ENCODE data around the gene LAMA5. TPM values are rescaled to one million over a fixed set of nuclear protein-coding genes. Genes with fewer than 3 reads are reported as not detected.

LAMA5 gene
- total RNA-seq, 2 donors from 2014 or later: 315 to 369 TPM

DNA sequence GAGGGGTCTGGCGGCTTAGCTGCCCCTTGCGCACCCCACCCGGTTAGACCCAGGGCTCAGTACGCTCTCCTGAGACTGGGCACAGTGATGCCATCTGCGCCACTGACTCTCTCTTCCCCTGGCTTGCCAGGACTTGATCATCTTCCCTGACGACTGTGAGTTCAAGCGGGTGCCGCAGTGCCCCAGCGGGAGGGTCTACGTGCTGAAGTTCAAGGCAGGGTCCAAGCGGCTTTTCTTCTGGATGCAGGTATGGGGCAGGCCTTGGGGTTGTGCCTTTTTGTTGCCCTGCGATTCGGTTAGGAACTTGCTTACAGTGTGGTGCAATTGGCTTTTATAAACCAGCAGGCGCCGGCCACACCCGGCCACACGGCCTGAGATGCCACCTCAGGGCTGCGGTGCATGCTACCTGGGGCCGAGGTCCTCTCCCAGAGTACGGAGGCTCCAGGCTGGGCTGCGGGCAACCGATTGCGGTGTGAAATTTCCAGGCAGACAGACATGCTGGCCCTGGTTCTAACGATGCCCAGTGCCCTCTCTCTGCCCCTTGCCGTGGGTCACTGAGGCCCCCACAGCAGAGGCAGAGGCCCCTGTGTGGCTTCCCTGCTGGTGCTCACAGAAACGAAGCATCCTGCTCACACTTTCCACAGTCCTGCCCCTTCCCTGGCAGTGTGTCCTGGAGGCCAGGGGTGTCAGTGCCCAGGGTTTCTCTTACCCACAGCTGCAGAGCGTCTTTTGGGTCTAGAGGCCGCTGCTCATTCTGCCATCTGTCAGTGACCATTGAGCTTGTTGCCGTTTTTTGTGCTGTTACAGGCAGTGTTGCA lies 62.6 kb downstream of the LAMA5 start:
- Histone ChIP-seq H3K27ac (ENCODE audit: low read depth, low read length) (no peak overlapping the region), H3K27me3 (ENCODE audit: control insufficient read depth, insufficient read depth, low read length, poor library complexity, severe bottlenecking) (no peaks in the 10 kb centered on the region), H3K4me3 (ENCODE audit: low read length) (peak overlapping the region; percentile 98), H3K9ac (ENCODE audit: extremely low read depth, low read length, poor library complexity, severe bottlenecking) (peak overlapping the region; percentile 84), H3K9me3 (ENCODE audit: control insufficient read depth, low read length) (no peaks in the 10 kb centered on the region), H3K36me3 (ENCODE audit: control insufficient read depth, insufficient read depth, low read length) (peaks cover 46% of the 10 kb centered on the region), H3K4me1 (ENCODE audit: control insufficient read depth, insufficient read depth, low read length) (peaks cover 13% of the 10 kb centered on the region)
- TF ChIP-seq, protein P1, sequence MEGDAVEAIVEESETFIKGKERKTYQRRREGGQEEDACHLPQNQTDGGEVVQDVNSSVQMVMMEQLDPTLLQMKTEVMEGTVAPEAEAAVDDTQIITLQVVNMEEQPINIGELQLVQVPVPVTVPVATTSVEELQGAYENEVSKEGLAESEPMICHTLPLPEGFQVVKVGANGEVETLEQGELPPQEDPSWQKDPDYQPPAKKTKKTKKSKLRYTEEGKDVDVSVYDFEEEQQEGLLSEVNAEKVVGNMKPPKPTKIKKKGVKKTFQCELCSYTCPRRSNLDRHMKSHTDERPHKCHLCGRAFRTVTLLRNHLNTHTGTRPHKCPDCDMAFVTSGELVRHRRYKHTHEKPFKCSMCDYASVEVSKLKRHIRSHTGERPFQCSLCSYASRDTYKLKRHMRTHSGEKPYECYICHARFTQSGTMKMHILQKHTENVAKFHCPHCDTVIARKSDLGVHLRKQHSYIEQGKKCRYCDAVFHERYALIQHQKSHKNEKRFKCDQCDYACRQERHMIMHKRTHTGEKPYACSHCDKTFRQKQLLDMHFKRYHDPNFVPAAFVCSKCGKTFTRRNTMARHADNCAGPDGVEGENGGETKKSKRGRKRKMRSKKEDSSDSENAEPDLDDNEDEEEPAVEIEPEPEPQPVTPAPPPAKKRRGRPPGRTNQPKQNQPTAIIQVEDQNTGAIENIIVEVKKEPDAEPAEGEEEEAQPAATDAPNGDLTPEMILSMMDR (conservative IDR thresholded peaks at IDR 0.05): no peak
- H3K36me3 Mint-ChIP-seq (ENCODE audit: low read depth): peaks cover 36% of the 10 kb centered on the region
- peaks cover 14% of the 10 kb centered on the region for H3K4me1 Mint-ChIP-seq
- H3K27me3 Mint-ChIP-seq (ENCODE audit: insufficient read depth): no peaks in the 10 kb centered on the region
- DNase-seq: no peak
- WGBS, 2 experiments (ENCODE audit: insufficient coverage in 1 of 2, insufficient read length in 1 of 2): 88 to 91% methylated on average over 27 to 29 of the region's 29 CpGs
- H3K27ac Mint-ChIP-seq: peak overlapping the region; percentile 94
- peaks cover 1% of the 10 kb centered on the region for H3K9me3 Mint-ChIP-seq
- peak overlapping the region; percentile 87 for H3K4me3 Mint-ChIP-seq

DNA sequence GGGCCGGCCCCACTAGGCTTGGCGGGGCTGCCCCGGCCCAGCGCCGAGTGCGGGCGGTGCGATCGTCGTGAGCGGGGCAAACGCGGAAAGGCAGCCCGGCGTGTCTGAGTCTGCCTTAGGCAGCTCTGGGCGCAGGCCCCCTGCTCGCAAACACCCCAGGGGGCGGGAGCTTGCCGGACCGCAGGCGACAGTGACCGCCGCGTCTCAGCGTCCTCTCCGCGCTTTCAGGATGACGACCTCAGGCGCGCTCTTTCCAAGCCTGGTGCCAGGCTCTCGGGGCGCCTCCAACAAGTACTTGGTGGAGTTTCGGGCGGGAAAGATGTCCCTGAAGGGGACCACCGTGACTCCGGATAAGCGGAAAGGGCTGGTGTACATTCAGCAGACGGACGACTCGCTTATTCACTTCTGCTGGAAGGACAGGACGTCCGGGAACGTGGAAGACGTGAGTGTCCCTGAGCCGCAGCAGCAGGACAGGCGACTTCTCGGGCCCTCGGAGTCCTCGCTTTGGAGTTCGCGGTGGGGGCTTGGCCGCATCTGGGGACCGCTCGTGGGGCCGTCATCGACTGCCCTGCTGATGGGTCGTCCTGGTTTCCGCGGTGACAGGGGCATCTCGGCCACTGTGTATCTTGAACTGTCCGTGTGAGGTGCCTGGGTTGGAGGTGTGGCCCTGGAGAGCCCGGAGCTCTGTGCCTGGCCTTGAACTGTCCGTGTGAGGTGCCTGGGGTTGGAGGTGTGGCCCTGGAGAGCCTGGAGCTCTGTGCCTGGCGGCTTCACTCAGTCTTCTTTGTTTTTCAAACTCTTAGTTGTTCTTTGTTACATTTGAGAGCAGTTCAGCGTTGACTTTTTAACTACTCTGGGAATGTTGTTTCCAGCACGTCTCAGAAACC lies 63.5 kb downstream of the LAMA5 start:
- 4 to 6% methylated on average over 45 to 66 of the region's 66 CpGs for WGBS, 2 experiments (ENCODE audit: insufficient coverage in 1 of 2, insufficient read length in 1 of 2)
- Mint-ChIP-seq H3K36me3 (ENCODE audit: low read depth) (peaks cover 31% of the 10 kb centered on the region), H3K9me3 (peaks cover 1% of the 10 kb centered on the region), H3K27me3 (ENCODE audit: insufficient read depth) (no peaks in the 10 kb centered on the region), H3K27ac (peak overlapping the region; percentile 94), H3K4me3 (peak overlapping the region; percentile 87), H3K4me1 (peaks cover 14% of the 10 kb centered on the region)
- TF ChIP-seq, protein P1 (conservative IDR thresholded peaks at IDR 0.05): no peak
- peaks cover 41% of the 10 kb centered on the region for H3K36me3 ChIP-seq (ENCODE audit: control insufficient read depth, insufficient read depth, low read length)
- peak overlapping the region; percentile 98 for H3K4me3 ChIP-seq (ENCODE audit: low read length)
- no peaks in the 10 kb centered on the region for H3K9me3 ChIP-seq (ENCODE audit: control insufficient read depth, low read length)
- no peak for DNase-seq
- peak overlapping the region; percentile 38 for H3K27ac ChIP-seq (ENCODE audit: low read depth, low read length)
- H3K9ac ChIP-seq (ENCODE audit: extremely low read depth, low read length, poor library complexity, severe bottlenecking): peak overlapping the region; percentile 84
- H3K27me3 ChIP-seq (ENCODE audit: control insufficient read depth, insufficient read depth, low read length, poor library complexity, severe bottlenecking): no peaks in the 10 kb centered on the region
- peaks cover 13% of the 10 kb centered on the region for H3K4me1 ChIP-seq (ENCODE audit: control insufficient read depth, insufficient read depth, low read length)

DNA sequence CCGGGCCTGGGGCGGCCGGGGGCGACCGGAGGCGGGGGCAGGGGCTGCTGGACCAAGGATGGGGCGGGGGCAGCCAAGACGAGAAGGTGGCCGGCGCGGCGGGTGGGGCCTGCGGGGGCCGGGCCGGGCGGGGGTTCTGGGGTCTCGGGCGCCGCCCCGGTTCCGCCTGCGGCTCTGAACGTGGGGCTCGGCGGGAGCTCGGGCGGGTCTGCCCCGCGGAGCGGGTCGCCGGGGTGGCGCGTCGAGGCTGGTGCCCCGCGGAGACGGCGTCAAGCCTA lies 64.1 kb downstream of the LAMA5 start:
- WGBS, 2 experiments (ENCODE audit: insufficient coverage in 1 of 2, insufficient read length in 1 of 2): 0% methylated on average over 20 to 39 of the region's 39 CpGs
- peaks cover 41% of the 10 kb centered on the region for H3K36me3 ChIP-seq (ENCODE audit: control insufficient read depth, insufficient read depth, low read length)
- Mint-ChIP-seq H3K4me3 (peak overlapping the region; percentile 87), H3K36me3 (ENCODE audit: low read depth) (peaks cover 25% of the 10 kb centered on the region), H3K27ac (peak overlapping the region; percentile 78), H3K4me1 (peaks cover 14% of the 10 kb centered on the region), H3K27me3 (ENCODE audit: insufficient read depth) (no peaks in the 10 kb centered on the region), H3K9me3 (peaks cover 1% of the 10 kb centered on the region)
- no peaks in the 10 kb centered on the region for H3K9me3 ChIP-seq (ENCODE audit: control insufficient read depth, low read length)
- TF ChIP-seq, protein P1 (conservative IDR thresholded peaks at IDR 0.05): no peak
- peak overlapping the region; percentile 66 for H3K27ac ChIP-seq (ENCODE audit: low read depth, low read length)
- peak overlapping the region; percentile 84 for H3K9ac ChIP-seq (ENCODE audit: extremely low read depth, low read length, poor library complexity, severe bottlenecking)
- no peak for DNase-seq
- peak overlapping the region; percentile 98 for H3K4me3 ChIP-seq (ENCODE audit: low read length)
- peaks cover 13% of the 10 kb centered on the region for H3K4me1 ChIP-seq (ENCODE audit: control insufficient read depth, insufficient read depth, low read length)
- no peaks in the 10 kb centered on the region for H3K27me3 ChIP-seq (ENCODE audit: control insufficient read depth, insufficient read depth, low read length, poor library complexity, severe bottlenecking)

Measured in endodermal cell (in vitro differentiated cells).